Sigmoid colon (tissue), 7 donors: ENCODE results near the gene RAP2A. TPM values are rescaled to one million over a fixed set of nuclear protein-coding genes. Genes with fewer than 3 reads are reported as not detected.
A peak's percentile ranks its signal among the peaks of the same experiment; 100 is the strongest.

Experiments used
- DNase-seq: peaks from one replicate; pipeline ENCODE4 v3.0.0-alpha.2; 2019
- H3K27ac ChIP-seq, 4 donors: fragments of 200-600 bp; sonication (generic); one replicate each; pipeline ENCODE4 v1.5.1; 2016 to 2019; ENCODE audit warnings: mild to moderate bottlenecking in 1 of 4
- H3K27me3 ChIP-seq, 3 donors: fragments of 200-600 bp; sonication (generic); one replicate each; pipeline ENCODE4 v1.5.1; 2019; ENCODE audit warnings: mild to moderate bottlenecking in 1 of 3
- H3K36me3 ChIP-seq, 4 donors: fragments of 200-600 bp; sonication (generic); one replicate each; pipeline ENCODE4 v1.5.1; 2016 to 2019
- H3K4me1 ChIP-seq, 4 donors: fragments of 200-600 bp; sonication (generic); one replicate each; pipeline ENCODE4 v1.5.1; 2017 to 2019
- H3K4me3 ChIP-seq, 4 donors: fragments of 200-600 bp; sonication (generic); one replicate each; pipeline ENCODE4 v1.5.1; 2017 to 2019; ENCODE audit warnings: mild to moderate bottlenecking in 2 of 4, moderate library complexity in 1 of 4
- H3K9me3 ChIP-seq, 4 donors: fragments of 200-600 bp in 3 of 4; sonication (generic) in 3 of 4; one replicate each; pipeline versions ENCODE4 v1.5.1 to v1.6.1; 2013 to 2019
- EP300 ChIP-seq, 4 donors: sonication (generic); formaldehyde crosslinking; IDR thresholded peaks; one replicate each; pipeline ENCODE4 v1.6.1; 2017; ENCODE audit warnings: antibody characterized with exemption in 4 of 4
- POLR2A ChIP-seq, 2 donors: fragments of 450-650 bp; IDR thresholded peaks; one replicate each; pipeline ENCODE4 v1.6.1; 2016; ENCODE audit warnings: antibody characterized with exemption in 2 of 2, mild to moderate bottlenecking in 2 of 2, moderate library complexity in 2 of 2
- POLR2AphosphoS5 ChIP-seq, 4 donors: sonication (generic); formaldehyde crosslinking; IDR thresholded peaks; one replicate each; pipeline ENCODE4 v1.6.1; 2017; ENCODE audit warnings: antibody characterized with exemption in 4 of 4
- WGBS, 2 donors: extraction: QIAGEN DNeasy Blood & Tissue Kit; methylation state at CpG; one replicate each; pipeline ENCODE4 v1.1.7; 2013; 5-methylcytosine and 5-hydroxymethylcytosine counted together
- intact Hi-C: fragments of 100-400 bp; cut with DNase I; formaldehyde crosslinking; loops from one replicate; pipeline ENCODE4 v1.15.1; 2023
- polyA plus RNA-seq, 3 donors: library from polyadenylated mRNA; stranded (reverse); fragments of 200-250 nt; gene quantifications; one replicate each; pipeline ENCODE4 v1.2.3, GENCODE V29; 2013
- total RNA-seq, 4 donors: library from RNA; depleted of rRNA; stranded (reverse); fragments of >200 nt; gene quantifications; one replicate each; pipeline ENCODE4 v1.1.0, GENCODE V29; 2016
- TF ChIP-seq, protein P1 (sequence below), 4 experiments: fragments of 450-650 bp in 3 of 4; fragments of 200-600 bp in 1 of 4; IDR thresholded peaks; one replicate each; pipeline ENCODE4 v1.5.1; 2016 to 2019; ENCODE audit warnings: antibody characterized with exemption in 4 of 4, mild to moderate bottlenecking in 3 of 4, moderate library complexity in 2 of 4
- donor health status: healthy with polysubstance abuse.
- donor health status: Bipolar disorder and iron deficiency.
- donor health status: healthy.

RAP2A gene
- total and polyA plus RNA-seq, 7 donors: 8.0 to 27.7 (median 17.9) TPM

DNA sequence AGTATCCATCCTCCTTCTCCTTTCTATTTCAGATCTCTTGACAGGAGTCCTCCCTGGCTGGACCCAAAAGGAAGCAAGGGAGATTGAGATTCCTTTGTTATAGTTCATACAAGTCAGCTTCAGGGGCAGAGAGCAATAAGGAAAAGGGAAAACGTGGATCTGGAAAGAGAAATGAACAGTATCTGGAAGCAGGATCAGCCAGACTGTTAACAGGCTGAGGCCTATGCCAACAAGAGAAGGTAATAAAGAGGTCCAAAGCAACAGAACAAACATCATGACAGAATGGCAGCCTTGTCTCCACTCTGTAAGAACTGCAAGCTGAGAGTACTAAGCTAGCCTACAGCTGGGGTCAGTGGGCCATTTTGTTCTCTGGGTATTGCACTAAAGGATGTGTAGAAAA is 64.5 kb downstream of the RAP2A start:
- Histone ChIP-seq H3K9me3 (no peaks in the 10 kb centered on the region), H3K4me3 (no peak overlapping the region), H3K27me3 (no peaks in the 10 kb centered on the region), H3K36me3 (no peaks in the 10 kb centered on the region), H3K4me1 (peaks cover 0 to 15% (median 6%) of the 10 kb centered on the region in 4 donors), H3K27ac (no peak overlapping the region)
- no peak for TF ChIP-seq EP300 (IDR thresholded peaks at IDR 0.05)
- no peak for TF ChIP-seq POLR2A (IDR thresholded peaks at IDR 0.05)
- TF ChIP-seq, protein P1, sequence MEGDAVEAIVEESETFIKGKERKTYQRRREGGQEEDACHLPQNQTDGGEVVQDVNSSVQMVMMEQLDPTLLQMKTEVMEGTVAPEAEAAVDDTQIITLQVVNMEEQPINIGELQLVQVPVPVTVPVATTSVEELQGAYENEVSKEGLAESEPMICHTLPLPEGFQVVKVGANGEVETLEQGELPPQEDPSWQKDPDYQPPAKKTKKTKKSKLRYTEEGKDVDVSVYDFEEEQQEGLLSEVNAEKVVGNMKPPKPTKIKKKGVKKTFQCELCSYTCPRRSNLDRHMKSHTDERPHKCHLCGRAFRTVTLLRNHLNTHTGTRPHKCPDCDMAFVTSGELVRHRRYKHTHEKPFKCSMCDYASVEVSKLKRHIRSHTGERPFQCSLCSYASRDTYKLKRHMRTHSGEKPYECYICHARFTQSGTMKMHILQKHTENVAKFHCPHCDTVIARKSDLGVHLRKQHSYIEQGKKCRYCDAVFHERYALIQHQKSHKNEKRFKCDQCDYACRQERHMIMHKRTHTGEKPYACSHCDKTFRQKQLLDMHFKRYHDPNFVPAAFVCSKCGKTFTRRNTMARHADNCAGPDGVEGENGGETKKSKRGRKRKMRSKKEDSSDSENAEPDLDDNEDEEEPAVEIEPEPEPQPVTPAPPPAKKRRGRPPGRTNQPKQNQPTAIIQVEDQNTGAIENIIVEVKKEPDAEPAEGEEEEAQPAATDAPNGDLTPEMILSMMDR (IDR thresholded peaks at IDR 0.05): no peak
- intact Hi-C loops: no loop called here
- 10 to 49% methylated on average over 1 of the region's 1 CpG for WGBS, 2 donors
- DNase-seq: no peak

DNA sequence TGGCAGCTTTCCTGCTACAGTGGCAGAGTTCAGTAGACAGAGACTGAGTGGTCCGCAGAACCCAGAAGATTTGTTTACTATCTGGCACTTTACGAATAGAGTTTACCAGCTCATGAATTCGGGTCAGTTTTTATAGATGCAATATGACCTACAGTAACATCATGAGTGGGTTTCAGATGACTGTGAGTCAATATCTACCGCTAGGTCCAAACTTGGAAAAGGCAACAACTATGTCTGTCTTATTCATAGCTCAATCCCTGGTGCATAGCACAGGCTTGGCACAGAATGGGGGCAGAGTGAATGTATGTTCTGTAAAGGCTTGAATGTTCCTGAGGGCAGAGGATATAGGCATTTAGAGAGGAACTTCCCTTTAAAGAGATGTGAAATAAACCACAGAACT is 65.2 kb downstream of the RAP2A start:
- Histone ChIP-seq H3K4me3 (no peak overlapping the region), H3K4me1 (peaks cover 0 to 15% (median 6%) of the 10 kb centered on the region in 4 donors), H3K36me3 (no peaks in the 10 kb centered on the region), H3K27ac (no peak overlapping the region), H3K9me3 (no peaks in the 10 kb centered on the region), H3K27me3 (no peaks in the 10 kb centered on the region)
- intact Hi-C loops: no loop called here
- WGBS, 2 donors: 87 to 90% methylated on average over 4 of the region's 4 CpGs
- TF ChIP-seq POLR2AphosphoS5 (IDR thresholded peaks at IDR 0.05) (no peak), EP300 (IDR thresholded peaks at IDR 0.05) (no peak), POLR2A (IDR thresholded peaks at IDR 0.05) (no peak)
- TF ChIP-seq, protein P1 (IDR thresholded peaks at IDR 0.05): no peak
- no peak for DNase-seq

DNA sequence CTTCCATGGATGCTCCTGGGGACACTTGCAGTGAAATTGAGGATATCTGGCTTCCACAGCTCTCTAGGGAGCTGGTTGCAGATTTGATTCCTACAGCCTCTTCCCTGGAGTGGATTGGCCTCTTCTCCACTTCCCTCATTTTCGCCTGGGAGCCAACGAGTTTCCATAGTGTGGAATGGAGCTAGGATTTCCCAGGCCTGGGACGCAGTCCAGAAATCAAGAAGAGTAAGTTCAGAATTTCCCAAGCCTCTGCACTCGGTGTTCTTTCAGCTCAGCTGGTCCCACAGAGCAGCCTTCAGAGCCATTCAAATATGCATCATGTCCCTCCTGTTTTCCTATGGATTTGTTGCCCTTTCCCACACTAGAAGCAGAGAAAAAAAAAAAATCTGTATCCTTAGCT is 68.2 kb downstream of the RAP2A start:
- TF ChIP-seq POLR2A (IDR thresholded peaks at IDR 0.05) (no peak), POLR2AphosphoS5 (IDR thresholded peaks at IDR 0.05) (no peak), EP300 (IDR thresholded peaks at IDR 0.05) (no peak)
- TF ChIP-seq, protein P1 (IDR thresholded peaks at IDR 0.05): no peak
- Histone ChIP-seq H3K4me1 (peaks cover 0 to 15% (median 6%) of the 10 kb centered on the region in 4 donors), H3K27ac (peak overlapping the region in 1 of 4 donors; percentile 18), H3K27me3 (no peaks in the 10 kb centered on the region), H3K36me3 (no peaks in the 10 kb centered on the region), H3K4me3 (no peak overlapping the region), H3K9me3 (no peaks in the 10 kb centered on the region)
- WGBS, 2 donors: 69 to 72% methylated on average over 4 of the region's 4 CpGs
- peak; percentile 66 for DNase-seq
- intact Hi-C loops: no loop called here

DNA sequence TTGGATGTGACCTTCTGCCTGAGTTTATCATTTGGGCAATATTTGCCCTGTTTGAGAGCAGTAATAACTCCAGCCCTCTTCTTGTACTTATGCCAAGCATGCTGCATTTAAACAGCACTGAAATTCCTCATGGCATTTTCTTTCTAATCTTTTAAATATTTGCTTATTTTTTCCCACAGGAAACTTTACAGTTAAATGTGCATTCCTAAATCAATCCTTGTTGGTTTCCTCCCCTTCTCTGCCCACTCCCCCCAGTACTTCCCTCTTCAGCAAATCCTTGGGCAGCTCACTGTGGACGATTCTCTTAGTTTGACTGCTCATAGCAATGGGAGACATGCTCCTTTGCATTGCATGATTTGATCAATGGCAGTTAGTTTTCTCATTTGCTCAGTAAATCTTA is 68.7 kb downstream of the RAP2A start:
- no peaks in the 10 kb centered on the region for H3K36me3 ChIP-seq
- no peak for DNase-seq
- H3K27me3 ChIP-seq: no peaks in the 10 kb centered on the region
- 38 to 63% methylated on average over 1 of the region's 1 CpG for WGBS, 2 donors
- H3K27ac ChIP-seq: peak overlapping the region in 2 of 4 donors; percentile 18 to 28
- no peaks in the 10 kb centered on the region for H3K9me3 ChIP-seq
- no peak overlapping the region for H3K4me3 ChIP-seq
- peaks cover 0 to 15% (median 6%) of the 10 kb centered on the region in 4 donors for H3K4me1 ChIP-seq
- TF ChIP-seq POLR2AphosphoS5 (IDR thresholded peaks at IDR 0.05): no peak
- TF ChIP-seq POLR2A (IDR thresholded peaks at IDR 0.05): no peak
- TF ChIP-seq EP300 (IDR thresholded peaks at IDR 0.05): no peak
- TF ChIP-seq, protein P1 (IDR thresholded peaks at IDR 0.05): no peak
- intact Hi-C loops: no loop called here

DNA sequence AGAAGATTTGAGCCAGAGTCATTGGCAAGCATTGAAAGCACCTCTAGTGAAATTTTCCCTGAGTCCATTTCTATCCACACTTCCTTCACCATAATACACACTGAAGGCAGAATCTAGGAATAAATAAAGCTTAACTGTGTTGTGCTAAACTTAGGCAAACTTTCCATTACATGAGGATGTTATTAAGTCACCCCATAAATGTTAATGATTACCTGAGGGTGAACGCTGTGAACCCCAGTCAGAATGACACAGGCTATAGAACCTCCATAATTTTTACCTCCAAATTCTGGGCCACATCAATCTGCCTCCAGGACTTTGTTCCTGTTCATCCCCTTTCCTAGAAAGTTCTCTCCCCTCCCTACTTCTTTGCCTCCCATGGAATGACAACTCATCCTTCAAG is 71.0 kb downstream of the RAP2A start:
- H3K36me3 ChIP-seq: no peaks in the 10 kb centered on the region
- intact Hi-C loops: no loop called here
- no peaks in the 10 kb centered on the region for H3K27me3 ChIP-seq
- no peaks in the 10 kb centered on the region for H3K9me3 ChIP-seq
- no peak overlapping the region for H3K4me3 ChIP-seq
- 13 to 60% methylated on average over 1 of the region's 1 CpG for WGBS, 2 donors
- no peak overlapping the region for H3K27ac ChIP-seq
- H3K4me1 ChIP-seq: peaks cover 0 to 15% (median 6%) of the 10 kb centered on the region in 4 donors
- TF ChIP-seq POLR2AphosphoS5 (IDR thresholded peaks at IDR 0.05) (no peak), EP300 (IDR thresholded peaks at IDR 0.05) (no peak), POLR2A (IDR thresholded peaks at IDR 0.05) (no peak)
- TF ChIP-seq, protein P1 (IDR thresholded peaks at IDR 0.05): no peak
- no peak for DNase-seq
